C4-2B (cell line): ENCODE results near the gene HDAC1.
"Not testable (repeated sequence)": the region's sequence is repeated elsewhere in the genome, so short reads cannot be mapped to it uniquely, and the experiment has no call there.

Experiments
- H3K27ac ChIP-seq: fragments of 450-650 bp; 2 replicates; pipeline ENCODE4 v1.5.1; 2017
- ZFX ChIP-seq: fragments of 450-650 bp; IDR thresholded peaks from 2 replicates; pipeline ENCODE4 v1.6.1; 2017
- TF ChIP-seq, protein P1 (sequence below): fragments of 450-650 bp; conservative IDR thresholded peaks from 2 replicates; pipeline ENCODE4 v1.5.1; 2017; ENCODE audit warnings: mild to moderate bottlenecking

HDAC1 gene

GRCh38 chr1:32250893-32251716 lies 40.8 kb upstream of the HDAC1 start, which contains the start of gene LCK:
TSS of gene LCK (plus strand) at chr1:32251265. CDS start at chr1:32274330, 23,065 bp downstream.
- H3K27ac ChIP-seq = no peak within 1 kb of the TSS
- TF ChIP-seq, protein P1, sequence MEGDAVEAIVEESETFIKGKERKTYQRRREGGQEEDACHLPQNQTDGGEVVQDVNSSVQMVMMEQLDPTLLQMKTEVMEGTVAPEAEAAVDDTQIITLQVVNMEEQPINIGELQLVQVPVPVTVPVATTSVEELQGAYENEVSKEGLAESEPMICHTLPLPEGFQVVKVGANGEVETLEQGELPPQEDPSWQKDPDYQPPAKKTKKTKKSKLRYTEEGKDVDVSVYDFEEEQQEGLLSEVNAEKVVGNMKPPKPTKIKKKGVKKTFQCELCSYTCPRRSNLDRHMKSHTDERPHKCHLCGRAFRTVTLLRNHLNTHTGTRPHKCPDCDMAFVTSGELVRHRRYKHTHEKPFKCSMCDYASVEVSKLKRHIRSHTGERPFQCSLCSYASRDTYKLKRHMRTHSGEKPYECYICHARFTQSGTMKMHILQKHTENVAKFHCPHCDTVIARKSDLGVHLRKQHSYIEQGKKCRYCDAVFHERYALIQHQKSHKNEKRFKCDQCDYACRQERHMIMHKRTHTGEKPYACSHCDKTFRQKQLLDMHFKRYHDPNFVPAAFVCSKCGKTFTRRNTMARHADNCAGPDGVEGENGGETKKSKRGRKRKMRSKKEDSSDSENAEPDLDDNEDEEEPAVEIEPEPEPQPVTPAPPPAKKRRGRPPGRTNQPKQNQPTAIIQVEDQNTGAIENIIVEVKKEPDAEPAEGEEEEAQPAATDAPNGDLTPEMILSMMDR = no peak
- no peak for TF ChIP-seq ZFX

DNA sequence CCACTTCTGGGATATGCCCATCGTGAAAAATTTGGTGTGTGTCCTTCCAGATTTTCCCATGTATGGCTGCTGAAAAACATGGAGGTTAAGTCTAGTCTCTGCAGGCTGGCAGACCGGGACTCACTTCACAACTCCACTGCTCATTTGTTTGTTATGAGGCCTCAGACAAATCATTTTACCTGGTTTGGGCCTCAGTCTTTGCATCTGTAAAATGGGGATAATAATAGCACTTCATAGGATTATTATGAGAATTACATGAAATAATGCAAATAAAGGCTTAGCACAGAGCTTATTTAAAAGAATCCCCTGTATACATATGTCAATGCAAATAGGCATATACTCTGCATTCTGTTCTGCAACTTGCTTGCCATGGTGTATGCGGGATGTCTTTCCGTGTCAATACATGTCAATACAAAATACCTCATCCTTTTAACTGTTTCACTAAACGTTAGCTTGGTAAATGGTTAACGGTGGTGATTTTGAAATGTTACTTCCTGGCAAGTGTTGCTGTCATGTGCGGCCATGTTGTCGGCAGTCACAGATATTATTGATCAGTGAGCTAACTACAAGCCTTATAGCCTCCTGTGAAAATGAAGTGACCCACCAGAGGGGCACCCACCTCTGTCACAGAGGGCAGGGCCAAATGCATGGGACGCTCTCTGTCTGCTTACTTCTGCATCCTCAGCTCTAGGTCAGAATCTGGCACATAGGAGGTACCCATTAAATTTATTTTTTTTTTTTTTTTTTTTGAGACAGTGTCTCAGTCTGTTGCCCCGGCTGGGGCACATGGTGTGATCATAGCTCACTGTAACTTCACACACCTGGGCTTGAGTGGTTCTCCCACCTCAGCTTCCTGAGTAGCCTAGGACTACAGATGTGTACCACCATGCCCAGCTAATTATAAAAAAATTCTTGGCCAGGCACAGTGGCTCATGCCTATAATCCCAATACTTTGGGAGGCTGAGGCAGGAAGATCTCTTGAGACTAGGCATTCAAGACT lies 36.5 kb upstream of the HDAC1 start:
- no peak overlapping the region for H3K27ac ChIP-seq
- TF ChIP-seq ZFX = no peak
- TF ChIP-seq, protein P1 = no peak

DNA sequence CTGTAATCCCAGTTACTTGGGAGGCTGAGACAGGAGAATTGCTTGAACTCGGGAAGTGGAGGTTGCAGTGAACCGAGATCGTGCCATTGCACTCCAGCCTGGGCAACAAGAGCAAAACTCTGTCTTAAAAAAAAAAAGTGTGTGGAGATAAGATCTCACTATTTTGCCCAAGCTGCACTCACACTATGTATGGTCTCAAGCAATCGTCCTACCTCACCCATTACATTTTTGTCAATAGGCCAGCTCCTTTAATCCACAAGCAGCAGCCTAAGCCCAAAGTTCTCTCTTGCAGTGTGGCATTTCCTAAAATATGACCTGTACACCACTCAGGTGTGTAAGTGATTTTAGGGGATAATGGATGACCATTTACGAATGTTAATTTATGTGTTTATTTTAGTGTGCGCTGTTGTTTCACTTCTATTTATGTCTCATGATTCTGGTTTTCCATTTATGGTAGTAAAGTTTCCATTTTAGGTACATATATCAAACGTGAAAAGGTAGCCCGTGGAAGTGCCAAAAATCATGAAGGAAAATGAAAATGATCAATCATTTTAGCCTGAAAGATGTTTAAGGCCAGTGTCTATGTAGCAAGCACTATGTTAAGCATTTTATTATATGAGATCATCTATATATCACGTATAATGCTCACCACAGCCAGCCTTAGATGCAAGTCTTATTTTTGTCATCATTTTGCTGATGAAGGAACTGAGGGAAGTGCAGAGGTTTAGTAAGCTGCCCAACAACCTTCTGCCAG lies 35.2 kb upstream of the HDAC1 start:
- no peak for TF ChIP-seq ZFX
- TF ChIP-seq, protein P1 = no peak
- no peak overlapping the region for H3K27ac ChIP-seq

DNA sequence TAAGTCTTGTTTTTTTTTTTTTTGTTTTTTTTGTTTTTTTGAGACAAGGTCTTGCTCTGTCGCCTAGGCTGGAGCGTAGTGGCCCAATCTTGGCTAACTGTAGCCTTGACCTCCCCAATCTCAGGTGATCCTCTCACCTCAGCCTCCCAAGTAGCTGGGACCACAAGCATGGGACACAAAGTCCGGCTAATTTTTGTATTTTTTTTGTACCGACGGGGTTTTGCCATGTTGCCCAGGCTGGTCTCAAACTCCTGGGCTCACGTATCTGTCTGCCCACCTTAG lies 34.7 kb upstream of the HDAC1 start:
- H3K27ac ChIP-seq = no peak overlapping the region
- TF ChIP-seq, protein P1 = no peak

- not testable (repeated sequence) for H3K27ac ChIP-seq
Measured at GRCh38 chr1:32263236-32263593, 28.7 kb upstream of the HDAC1 start.

DNA sequence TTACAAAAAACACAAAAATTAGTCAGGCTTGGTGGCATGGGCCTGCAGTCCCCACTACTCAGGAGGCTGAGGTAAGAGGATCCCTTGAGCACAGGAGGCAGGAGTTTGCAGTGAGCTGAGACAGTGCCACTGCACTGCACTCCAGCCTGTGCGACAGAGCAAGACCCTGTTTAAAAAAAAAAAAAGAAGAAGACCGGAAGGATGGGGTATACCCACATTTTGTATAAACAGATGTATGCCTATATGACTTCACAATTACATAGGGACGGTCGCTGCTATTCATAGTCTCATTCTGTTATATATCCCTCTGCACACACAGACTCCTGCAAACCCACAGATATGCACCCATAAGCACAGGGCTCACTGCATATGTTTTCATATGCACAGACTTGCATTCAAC lies 28.1 kb upstream of the HDAC1 start:
- no peak overlapping the region for H3K27ac ChIP-seq
- TF ChIP-seq ZFX = no peak
- TF ChIP-seq, protein P1 = no peak

DNA sequence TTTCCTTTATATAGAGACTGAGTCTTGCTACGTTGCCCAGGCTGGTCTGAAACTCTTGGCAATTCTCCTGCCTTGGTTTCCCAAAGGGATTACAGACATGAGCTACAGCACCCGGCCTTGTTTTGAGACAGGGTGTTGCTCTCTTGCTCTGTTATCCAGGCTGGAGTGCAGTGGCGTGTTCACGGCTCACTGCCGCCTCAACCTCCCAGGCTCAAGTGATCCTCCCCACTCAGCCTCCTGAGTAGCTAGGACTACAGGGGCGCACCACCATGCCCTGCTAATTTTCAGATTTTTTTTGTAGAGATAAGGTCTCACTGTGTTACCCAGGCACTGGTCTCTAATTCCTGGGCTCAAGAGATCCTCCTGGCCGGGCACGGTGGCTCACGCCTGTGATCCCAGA lies 26.0 kb upstream of the HDAC1 start:
- no peak overlapping the region for H3K27ac ChIP-seq
- no peak for TF ChIP-seq ZFX
- TF ChIP-seq, protein P1 = no peak
